Endodermal cell (in vitro differentiated cells): Measurements from ENCODE around the gene ZMIZ1. TPM values are rescaled to one million over a fixed set of nuclear protein-coding genes. Genes with fewer than 3 reads are reported as not detected.

Experiments
- DNase-seq: peaks from one replicate; pipeline ENCODE4 v3.0.0-alpha.2; 2017
- H3K27ac ChIP-seq: 2 replicates; pipeline ENCODE4 v1.5.1; 2013; ENCODE audit warnings: mild to moderate bottlenecking, low read depth, low read length, moderate library complexity
- H3K27me3 ChIP-seq: 2 replicates; pipeline ENCODE4 v1.6.1; 2013; ENCODE audit warnings: mild to moderate bottlenecking, low read length, moderate library complexity; ENCODE audit not compliant: insufficient read depth, control insufficient read depth, poor library complexity, severe bottlenecking
- H3K36me3 ChIP-seq: 2 replicates; pipeline ENCODE4 v1.7.0; 2013; ENCODE audit warnings: mild to moderate bottlenecking, low read length, moderate library complexity; ENCODE audit not compliant: control insufficient read depth, insufficient read depth
- H3K4me1 ChIP-seq: one replicate; pipeline ENCODE4 v1.7.0; 2013; ENCODE audit warnings: low read length; ENCODE audit not compliant: control insufficient read depth, insufficient read depth
- H3K4me3 ChIP-seq: 2 replicates; pipeline ENCODE4 v1.5.1; 2013; ENCODE audit warnings: mild to moderate bottlenecking, low read length, moderate library complexity
- H3K9ac ChIP-seq: 2 replicates; pipeline ENCODE4 v1.6.1; 2013; ENCODE audit warnings: mild to moderate bottlenecking, low read length, moderate library complexity; ENCODE audit not compliant: poor library complexity, severe bottlenecking; ENCODE audit errors: extremely low read depth
- H3K9me3 ChIP-seq: 2 replicates; pipeline ENCODE4 v1.6.1; 2013; ENCODE audit warnings: mild to moderate bottlenecking, low read length, moderate library complexity; ENCODE audit not compliant: control insufficient read depth
- H3K27ac Mint-ChIP-seq: 2 replicates; pipeline ENCODE4 v1.8.0; 2020; ENCODE audit warnings: mixed read lengths
- H3K27me3 Mint-ChIP-seq: 2 replicates; pipeline ENCODE4 v1.8.0; 2021; ENCODE audit warnings: mild to moderate bottlenecking, mixed read lengths; ENCODE audit not compliant: insufficient read depth
- H3K36me3 Mint-ChIP-seq: 2 replicates; pipeline ENCODE4 v1.8.0; 2020; ENCODE audit warnings: low read depth, mixed read lengths
- H3K4me1 Mint-ChIP-seq: 2 replicates; pipeline ENCODE4 v1.8.0; 2020; ENCODE audit warnings: mixed read lengths
- H3K4me3 Mint-ChIP-seq: 2 replicates; pipeline ENCODE4 v1.8.0; 2020; ENCODE audit warnings: mild to moderate bottlenecking, moderate library complexity, mixed read lengths
- H3K9me3 Mint-ChIP-seq: 2 replicates; pipeline ENCODE4 v1.8.0; 2020; ENCODE audit warnings: mild to moderate bottlenecking, mixed read lengths
- WGBS, 2 experiments: methylation state at CpG; one replicate each; pipeline versions ENCODE4 v1.1.5 to v1.1.7; 2013; ENCODE audit warnings: missing lambda C conversion rate in 2 of 2, mixed read lengths in 1 of 2; ENCODE audit not compliant: insufficient coverage in 1 of 2, insufficient read length in 1 of 2; 5-methylcytosine and 5-hydroxymethylcytosine counted together
- total RNA-seq, 2 donors: library from RNA; stranded (reverse); fragmentation: NEBNext Ultra II Directional in 1 of 2; extraction: Animal tissue kit (Norgen Biotek cat#: 25700) in 1 of 2; gene quantifications; 2 replicates in 1 of 2; 3 replicates in 1 of 2; pipeline ENCODE4 v1.2.1, GENCODE V29; 2021
- TF ChIP-seq, protein P1 (sequence below): fragments of 200-600 bp; sonication (generic); conservative IDR thresholded peaks from 2 replicates; pipeline ENCODE4 v1.5.0; 2021; ENCODE audit warnings: antibody characterized with exemption, mild to moderate bottlenecking

ZMIZ1 gene
- total RNA-seq, 2 donors from 2014 or later, result 65.3 to 67.5 TPM

DNA sequence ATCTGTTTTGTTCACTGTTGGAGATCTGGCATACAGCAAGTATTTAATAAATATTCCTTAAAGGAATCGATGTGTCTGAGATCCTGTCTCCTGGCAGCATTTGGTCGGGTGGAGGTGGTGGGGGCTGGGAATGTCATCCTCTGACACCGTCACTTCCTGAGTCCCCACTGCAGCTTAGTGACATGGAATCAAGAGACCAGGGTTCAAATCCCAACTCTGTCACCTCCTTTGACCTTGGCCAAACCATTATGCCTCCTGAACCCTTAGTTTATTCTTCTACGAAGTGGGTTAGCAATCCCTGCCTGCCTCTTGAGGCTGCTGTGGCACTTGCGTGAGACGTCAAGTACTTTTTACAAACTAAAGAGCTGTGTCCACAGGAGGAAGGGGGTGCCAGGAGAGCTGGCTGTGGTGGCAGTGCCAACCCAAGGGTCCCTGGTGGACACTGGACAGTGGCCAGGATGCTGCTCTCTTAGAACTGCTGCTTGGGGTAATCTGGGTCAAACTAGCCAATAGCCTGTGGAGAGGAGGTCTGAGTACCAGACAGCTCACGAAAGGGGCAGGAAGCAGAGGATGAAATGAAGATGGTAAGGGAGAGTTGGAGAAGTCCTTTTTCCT is 8.0 kb upstream of the ZMIZ1 start:
- Histone ChIP-seq H3K27me3 (no peaks in the 10 kb centered on the region), H3K9me3 (no peaks in the 10 kb centered on the region), H3K4me3 (no peak overlapping the region), H3K4me1 (peaks cover 32% of the 10 kb centered on the region), H3K36me3 (no peaks in the 10 kb centered on the region), H3K27ac (no peak overlapping the region), H3K9ac (no peak overlapping the region)
- DNase-seq, result peak; percentile 42
- Mint-ChIP-seq H3K27me3 (peaks cover 6% of the 10 kb centered on the region), H3K9me3 (no peaks in the 10 kb centered on the region), H3K4me3 (no peak overlapping the region), H3K36me3 (no peaks in the 10 kb centered on the region), H3K4me1 (peaks cover 58% of the 10 kb centered on the region), H3K27ac (no peak overlapping the region)
- TF ChIP-seq, protein P1, sequence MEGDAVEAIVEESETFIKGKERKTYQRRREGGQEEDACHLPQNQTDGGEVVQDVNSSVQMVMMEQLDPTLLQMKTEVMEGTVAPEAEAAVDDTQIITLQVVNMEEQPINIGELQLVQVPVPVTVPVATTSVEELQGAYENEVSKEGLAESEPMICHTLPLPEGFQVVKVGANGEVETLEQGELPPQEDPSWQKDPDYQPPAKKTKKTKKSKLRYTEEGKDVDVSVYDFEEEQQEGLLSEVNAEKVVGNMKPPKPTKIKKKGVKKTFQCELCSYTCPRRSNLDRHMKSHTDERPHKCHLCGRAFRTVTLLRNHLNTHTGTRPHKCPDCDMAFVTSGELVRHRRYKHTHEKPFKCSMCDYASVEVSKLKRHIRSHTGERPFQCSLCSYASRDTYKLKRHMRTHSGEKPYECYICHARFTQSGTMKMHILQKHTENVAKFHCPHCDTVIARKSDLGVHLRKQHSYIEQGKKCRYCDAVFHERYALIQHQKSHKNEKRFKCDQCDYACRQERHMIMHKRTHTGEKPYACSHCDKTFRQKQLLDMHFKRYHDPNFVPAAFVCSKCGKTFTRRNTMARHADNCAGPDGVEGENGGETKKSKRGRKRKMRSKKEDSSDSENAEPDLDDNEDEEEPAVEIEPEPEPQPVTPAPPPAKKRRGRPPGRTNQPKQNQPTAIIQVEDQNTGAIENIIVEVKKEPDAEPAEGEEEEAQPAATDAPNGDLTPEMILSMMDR, result no peak
- 92 to 100% methylated on average over 1 to 7 of the region's 7 CpGs for WGBS, 2 experiments

DNA sequence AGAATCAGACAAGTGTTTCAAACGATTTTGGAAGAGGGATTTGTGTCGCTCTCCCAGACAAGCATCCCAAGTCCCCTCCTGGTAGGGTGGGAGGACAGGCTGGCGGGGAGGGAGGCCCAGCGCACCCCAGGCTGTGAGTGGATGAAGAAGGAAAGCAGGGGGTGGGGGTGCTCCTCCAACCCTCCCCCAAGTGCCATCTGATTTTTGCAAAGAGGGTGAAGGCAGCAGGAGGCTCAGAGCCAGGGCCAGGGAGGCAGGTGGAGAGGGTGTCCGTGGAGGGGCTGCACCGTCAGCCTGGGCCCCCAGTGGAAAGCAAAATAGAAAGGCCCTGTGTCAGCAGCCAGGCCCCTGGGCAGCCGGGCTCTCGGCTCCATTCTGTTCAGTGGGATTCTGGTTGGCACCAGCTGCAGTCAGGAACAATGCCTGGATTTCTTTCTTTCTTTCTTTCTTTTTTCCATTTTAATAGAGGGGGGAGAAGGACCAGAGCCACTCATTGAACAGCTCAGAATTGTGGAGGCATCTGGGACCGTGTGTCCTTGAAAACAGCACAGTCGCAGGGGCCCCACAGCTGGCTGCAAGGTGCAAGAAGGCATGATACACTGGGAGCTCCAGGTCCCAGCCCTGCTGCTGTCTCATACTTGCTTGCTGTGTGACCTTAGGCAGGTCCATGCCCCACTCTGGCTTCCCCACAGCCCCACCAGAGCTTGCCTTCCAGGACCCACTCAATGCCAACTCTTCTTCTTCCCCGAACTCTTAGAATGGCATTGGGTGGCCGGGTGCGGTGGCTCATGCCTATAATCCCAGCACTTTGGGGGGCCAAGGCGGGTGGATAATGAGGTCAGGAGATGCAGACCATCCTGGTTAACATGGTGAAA is 7.1 kb upstream of the ZMIZ1 start:
- peaks cover 27% of the 10 kb centered on the region for H3K4me1 ChIP-seq
- H3K27me3 ChIP-seq, result no peaks in the 10 kb centered on the region
- H3K4me3 Mint-ChIP-seq, result no peak overlapping the region
- H3K4me3 ChIP-seq, result no peak overlapping the region
- 91 to 96% methylated on average over 4 to 14 of the region's 14 CpGs for WGBS, 2 experiments
- peaks cover 58% of the 10 kb centered on the region for H3K4me1 Mint-ChIP-seq
- no peaks in the 10 kb centered on the region for H3K36me3 ChIP-seq
- no peaks in the 10 kb centered on the region for H3K36me3 Mint-ChIP-seq
- H3K9me3 ChIP-seq, result no peaks in the 10 kb centered on the region
- peaks cover 6% of the 10 kb centered on the region for H3K27me3 Mint-ChIP-seq
- no peaks in the 10 kb centered on the region for H3K9me3 Mint-ChIP-seq
- TF ChIP-seq, protein P1, result no peak
- no peak overlapping the region for H3K9ac ChIP-seq
- no peak overlapping the region for H3K27ac Mint-ChIP-seq
- DNase-seq, result peak; percentile 37
- H3K27ac ChIP-seq, result peak overlapping the region; percentile 16

DNA sequence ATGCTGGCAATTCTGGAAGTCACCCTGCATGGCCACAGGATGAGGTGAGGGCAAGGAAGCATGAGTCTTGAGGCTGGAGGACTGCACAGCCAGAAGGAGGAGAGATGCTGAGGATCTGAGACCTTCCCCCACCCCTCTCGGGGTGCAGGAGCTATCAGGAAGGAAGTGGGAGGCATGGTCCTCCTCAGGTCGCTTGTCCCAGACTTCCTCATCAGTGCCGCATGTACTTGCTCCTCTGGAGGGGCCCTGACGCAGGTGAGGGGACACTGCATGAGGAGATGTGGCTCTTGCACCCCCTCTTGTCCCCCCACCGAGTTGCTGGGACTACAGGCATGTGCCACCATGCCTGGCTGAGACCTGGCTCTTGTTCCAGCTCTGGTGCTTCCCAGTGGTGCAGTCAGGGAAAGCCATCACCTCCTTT is 5.7 kb upstream of the ZMIZ1 start:
- Mint-ChIP-seq H3K36me3 (no peaks in the 10 kb centered on the region), H3K9me3 (no peaks in the 10 kb centered on the region), H3K27ac (no peak overlapping the region), H3K27me3 (peaks cover 8% of the 10 kb centered on the region), H3K4me1 (peaks cover 47% of the 10 kb centered on the region), H3K4me3 (no peak overlapping the region)
- no peak overlapping the region for H3K27ac ChIP-seq
- H3K27me3 ChIP-seq, result no peaks in the 10 kb centered on the region
- H3K9ac ChIP-seq, result no peak overlapping the region
- DNase-seq, result no peak
- no peak overlapping the region for H3K4me3 ChIP-seq
- H3K36me3 ChIP-seq, result no peaks in the 10 kb centered on the region
- H3K9me3 ChIP-seq, result no peaks in the 10 kb centered on the region
- H3K4me1 ChIP-seq, result peaks cover 22% of the 10 kb centered on the region
- TF ChIP-seq, protein P1, result no peak
- 86 to 91% methylated on average over 4 to 5 of the region's 5 CpGs for WGBS, 2 experiments
